Left ventricle myocardium inferior (tissue), 1 donor: ENCODE data around the gene PRICKLE2. TPM values are rescaled to one million over a fixed set of nuclear protein-coding genes. Genes with fewer than 3 reads are reported as not detected.

Experiments used
- DNase-seq: peaks from one replicate; pipeline ENCODE4 v3.0.0-alpha.2; 2020
- H3K27ac ChIP-seq: fragments of 200-600 bp; replicated peaks from 2 replicates; pipeline ENCODE4 v1.8.0; 2021
- H3K27me3 ChIP-seq: fragments of 200-600 bp; 2 replicates; pipeline ENCODE4 v1.8.0; 2021; ENCODE audit warnings: low read depth
- H3K36me3 ChIP-seq: fragments of 200-600 bp; 2 replicates; pipeline ENCODE4 v1.8.0; 2021
- H3K4me1 ChIP-seq: fragments of 200-600 bp; 2 replicates; pipeline ENCODE4 v1.8.0; 2021
- H3K4me3 ChIP-seq: fragments of 200-600 bp; 2 replicates; pipeline ENCODE4 v1.8.0; 2021; ENCODE audit warnings: mild to moderate bottlenecking, moderate library complexity
- H3K9me3 ChIP-seq: fragments of 200-600 bp; replicated peaks from 2 replicates; pipeline ENCODE4 v1.8.0; 2021
- intact Hi-C: fragments of 100-400 bp; cut with micrococcal nuclease; formaldehyde crosslinking; loops from one replicate; pipeline ENCODE4 v1.11.0; 2022
- total RNA-seq: library from RNA; stranded (reverse); fragmentation: NEBNext Ultra II Directional; extraction: Animal tissue kit (Norgen Biotek cat#: 25700); gene quantifications from one replicate; pipeline ENCODE4 v1.2.1, GENCODE V29; 2021
- TF ChIP-seq, protein P1 (sequence below): fragments of 200-600 bp; IDR thresholded peaks from 2 replicates; pipeline ENCODE4 v1.8.0; 2021; ENCODE audit warnings: antibody characterized with exemption, mild to moderate bottlenecking, borderline replicate concordance
- donor health status: DM: no; HTN: yes; CAD: no; lungs with severe emphysema.

Gene PRICKLE2
- total RNA-seq, 1 donor from 2014 or later: 8.7 TPM

- DNase-seq: no peak
- Histone ChIP-seq H3K27me3 (no peaks in the 10 kb centered on the region), H3K4me3 (no peak overlapping the region), H3K4me1 (no peaks in the 10 kb centered on the region), H3K9me3 (peaks cover 6% of the 10 kb centered on the region), H3K27ac (no peak overlapping the region), H3K36me3 (no peaks in the 10 kb centered on the region)
- intact Hi-C loops: no loop called here
- TF ChIP-seq, protein P1, sequence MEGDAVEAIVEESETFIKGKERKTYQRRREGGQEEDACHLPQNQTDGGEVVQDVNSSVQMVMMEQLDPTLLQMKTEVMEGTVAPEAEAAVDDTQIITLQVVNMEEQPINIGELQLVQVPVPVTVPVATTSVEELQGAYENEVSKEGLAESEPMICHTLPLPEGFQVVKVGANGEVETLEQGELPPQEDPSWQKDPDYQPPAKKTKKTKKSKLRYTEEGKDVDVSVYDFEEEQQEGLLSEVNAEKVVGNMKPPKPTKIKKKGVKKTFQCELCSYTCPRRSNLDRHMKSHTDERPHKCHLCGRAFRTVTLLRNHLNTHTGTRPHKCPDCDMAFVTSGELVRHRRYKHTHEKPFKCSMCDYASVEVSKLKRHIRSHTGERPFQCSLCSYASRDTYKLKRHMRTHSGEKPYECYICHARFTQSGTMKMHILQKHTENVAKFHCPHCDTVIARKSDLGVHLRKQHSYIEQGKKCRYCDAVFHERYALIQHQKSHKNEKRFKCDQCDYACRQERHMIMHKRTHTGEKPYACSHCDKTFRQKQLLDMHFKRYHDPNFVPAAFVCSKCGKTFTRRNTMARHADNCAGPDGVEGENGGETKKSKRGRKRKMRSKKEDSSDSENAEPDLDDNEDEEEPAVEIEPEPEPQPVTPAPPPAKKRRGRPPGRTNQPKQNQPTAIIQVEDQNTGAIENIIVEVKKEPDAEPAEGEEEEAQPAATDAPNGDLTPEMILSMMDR: no peak
Observed at GRCh38 chr3:64082961-64083541, 142.2 kb downstream of the PRICKLE2 start.

- DNase-seq: no peak
- H3K4me1 ChIP-seq: no peaks in the 10 kb centered on the region
- no peak overlapping the region for H3K4me3 ChIP-seq
- no peak overlapping the region for H3K27ac ChIP-seq
- no peaks in the 10 kb centered on the region for H3K36me3 ChIP-seq
- no peaks in the 10 kb centered on the region for H3K27me3 ChIP-seq
- H3K9me3 ChIP-seq: peaks cover 6% of the 10 kb centered on the region
- intact Hi-C loops: no loop called here
- TF ChIP-seq, protein P1: no peak
Observed at GRCh38 chr3:64082411-64082810, 142.9 kb downstream of the PRICKLE2 start.

GRCh38 chr3:64081235-64081630 lies 144.0 kb downstream of the PRICKLE2 start:
- Histone ChIP-seq H3K4me1 (no peaks in the 10 kb centered on the region), H3K27me3 (no peaks in the 10 kb centered on the region), H3K4me3 (no peak overlapping the region), H3K27ac (no peak overlapping the region), H3K9me3 (peaks cover 6% of the 10 kb centered on the region), H3K36me3 (no peaks in the 10 kb centered on the region)
- intact Hi-C loops: no loop called here
- TF ChIP-seq, protein P1: no peak
- no peak for DNase-seq

DNA sequence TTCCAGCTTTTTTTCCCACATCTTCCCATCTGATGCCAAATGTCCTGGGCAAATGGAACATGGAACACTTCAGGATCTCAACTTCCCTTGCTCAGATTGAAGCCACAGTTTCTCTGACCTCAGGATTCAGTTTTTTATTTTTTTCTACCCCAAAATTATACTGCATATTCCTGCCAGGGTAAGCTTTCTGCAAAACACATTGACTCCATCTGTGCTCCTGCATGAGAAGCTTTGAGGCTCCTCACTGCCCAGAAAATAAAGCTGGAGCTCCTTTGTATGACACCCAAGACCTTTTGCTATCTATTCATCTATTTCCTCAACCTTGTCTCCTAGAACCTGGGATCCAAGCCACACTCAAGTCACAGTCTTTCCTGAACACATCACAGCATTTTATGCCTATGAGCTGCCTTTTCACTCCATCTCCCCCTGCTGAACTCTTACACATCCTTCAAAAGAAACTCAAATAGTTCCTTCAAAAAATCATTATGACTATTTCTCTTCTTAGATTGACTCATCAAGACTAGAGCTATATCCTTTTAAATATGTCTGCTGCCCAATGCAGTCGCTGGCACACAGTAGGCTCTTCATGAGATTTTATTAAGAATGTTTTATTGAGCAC lies 144.5 kb downstream of the PRICKLE2 start:
- TF ChIP-seq, protein P1: no peak
- no peak overlapping the region for H3K27ac ChIP-seq
- H3K4me1 ChIP-seq: no peaks in the 10 kb centered on the region
- H3K36me3 ChIP-seq: no peaks in the 10 kb centered on the region
- H3K4me3 ChIP-seq: no peak overlapping the region
- no peak for DNase-seq
- intact Hi-C loops: no loop called here
- H3K27me3 ChIP-seq: no peaks in the 10 kb centered on the region
- peaks cover 6% of the 10 kb centered on the region for H3K9me3 ChIP-seq

GRCh38 chr3:64079369-64080150 lies 145.7 kb downstream of the PRICKLE2 start:
- TF ChIP-seq, protein P1: no peak
- Histone ChIP-seq H3K4me1 (no peaks in the 10 kb centered on the region), H3K36me3 (no peaks in the 10 kb centered on the region), H3K27ac (no peak overlapping the region), H3K9me3 (peaks cover 3% of the 10 kb centered on the region), H3K4me3 (no peak overlapping the region), H3K27me3 (no peaks in the 10 kb centered on the region)
- intact Hi-C loops: no loop called here
- no peak for DNase-seq
